Measurements from ENCODE around the gene ZFP36L2.

ZFP36L2 gene

GRCh38 chr2:43212216-43212835 is 14.1 kb downstream of the ZFP36L2 start:
- H3K9me3 ChIP-seq (ENCODE audit: control insufficient read depth, insufficient read depth, low read length), result no peaks in the 10 kb centered on the region
- no peaks in the 10 kb centered on the region for H3K27me3 ChIP-seq (ENCODE audit: control insufficient read depth, insufficient read depth, low read length)
- H3K9ac ChIP-seq (ENCODE audit: low read depth, low read length), result no peak overlapping the region
- no peak overlapping the region for H3K4me3 ChIP-seq (ENCODE audit: low read depth, low read length)
- peaks cover 2% of the 10 kb centered on the region for H3K36me3 ChIP-seq (ENCODE audit: control insufficient read depth, insufficient read depth, low read length)
- H3K4me1 ChIP-seq (ENCODE audit: control insufficient read depth, insufficient read depth, low read length), result peaks cover 9% of the 10 kb centered on the region

GRCh38 chr2:43210467-43211303 is 15.7 kb downstream of the ZFP36L2 start:
- H3K36me3 ChIP-seq (ENCODE audit: control insufficient read depth, insufficient read depth, low read length), result peaks cover 2% of the 10 kb centered on the region
- H3K4me1 ChIP-seq (ENCODE audit: control insufficient read depth, insufficient read depth, low read length), result peaks cover 6% of the 10 kb centered on the region
- no peak overlapping the region for H3K4me3 ChIP-seq (ENCODE audit: low read depth, low read length)
- no peaks in the 10 kb centered on the region for H3K27me3 ChIP-seq (ENCODE audit: control insufficient read depth, insufficient read depth, low read length)
- no peaks in the 10 kb centered on the region for H3K9me3 ChIP-seq (ENCODE audit: control insufficient read depth, insufficient read depth, low read length)
- H3K9ac ChIP-seq (ENCODE audit: low read depth, low read length), result no peak overlapping the region

- H3K9me3 ChIP-seq (ENCODE audit: control insufficient read depth, insufficient read depth, low read length), result no peaks in the 10 kb centered on the region
- no peak overlapping the region for H3K9ac ChIP-seq (ENCODE audit: low read depth, low read length)
- no peaks in the 10 kb centered on the region for H3K27me3 ChIP-seq (ENCODE audit: control insufficient read depth, insufficient read depth, low read length)
- peaks cover 2% of the 10 kb centered on the region for H3K36me3 ChIP-seq (ENCODE audit: control insufficient read depth, insufficient read depth, low read length)
- H3K4me1 ChIP-seq (ENCODE audit: control insufficient read depth, insufficient read depth, low read length), result peaks cover 3% of the 10 kb centered on the region
- no peak overlapping the region for H3K4me3 ChIP-seq (ENCODE audit: low read depth, low read length)
Observed at GRCh38 chr2:43210125-43210466, 16.3 kb downstream of the ZFP36L2 start.

GRCh38 chr2:43209204-43209717 is 17.1 kb downstream of the ZFP36L2 start:
- H3K4me3 ChIP-seq (ENCODE audit: low read depth, low read length), result no peak overlapping the region
- peaks cover 2% of the 10 kb centered on the region for H3K36me3 ChIP-seq (ENCODE audit: control insufficient read depth, insufficient read depth, low read length)
- no peak overlapping the region for H3K9ac ChIP-seq (ENCODE audit: low read depth, low read length)
- peaks cover 3% of the 10 kb centered on the region for H3K4me1 ChIP-seq (ENCODE audit: control insufficient read depth, insufficient read depth, low read length)
- no peaks in the 10 kb centered on the region for H3K9me3 ChIP-seq (ENCODE audit: control insufficient read depth, insufficient read depth, low read length)
- no peaks in the 10 kb centered on the region for H3K27me3 ChIP-seq (ENCODE audit: control insufficient read depth, insufficient read depth, low read length)

- H3K27me3 ChIP-seq (ENCODE audit: control insufficient read depth, insufficient read depth, low read length), result no peaks in the 10 kb centered on the region
- H3K36me3 ChIP-seq (ENCODE audit: control insufficient read depth, insufficient read depth, low read length), result peaks cover 2% of the 10 kb centered on the region
- H3K9ac ChIP-seq (ENCODE audit: low read depth, low read length), result no peak overlapping the region
- no peaks in the 10 kb centered on the region for H3K9me3 ChIP-seq (ENCODE audit: control insufficient read depth, insufficient read depth, low read length)
- H3K4me3 ChIP-seq (ENCODE audit: low read depth, low read length), result no peak overlapping the region
- H3K4me1 ChIP-seq (ENCODE audit: control insufficient read depth, insufficient read depth, low read length), result no peaks in the 10 kb centered on the region
Observed at GRCh38 chr2:43207553-43208300, 18.7 kb downstream of the ZFP36L2 start.

- Histone ChIP-seq H3K9ac (ENCODE audit: low read depth, low read length) (no peak overlapping the region), H3K9me3 (ENCODE audit: control insufficient read depth, insufficient read depth, low read length) (no peaks in the 10 kb centered on the region), H3K36me3 (ENCODE audit: control insufficient read depth, insufficient read depth, low read length) (peaks cover 2% of the 10 kb centered on the region), H3K27me3 (ENCODE audit: control insufficient read depth, insufficient read depth, low read length) (no peaks in the 10 kb centered on the region), H3K4me1 (ENCODE audit: control insufficient read depth, insufficient read depth, low read length) (no peaks in the 10 kb centered on the region), H3K4me3 (ENCODE audit: low read depth, low read length) (no peak overlapping the region)
Observed at GRCh38 chr2:43206602-43207001, 19.8 kb downstream of the ZFP36L2 start.

GRCh38 chr2:43203373-43203772 is 23.0 kb downstream of the ZFP36L2 start:
- H3K4me3 ChIP-seq (ENCODE audit: low read depth, low read length), result no peak overlapping the region
- no peaks in the 10 kb centered on the region for H3K9me3 ChIP-seq (ENCODE audit: control insufficient read depth, insufficient read depth, low read length)
- H3K4me1 ChIP-seq (ENCODE audit: control insufficient read depth, insufficient read depth, low read length), result peaks cover 3% of the 10 kb centered on the region
- H3K36me3 ChIP-seq (ENCODE audit: control insufficient read depth, insufficient read depth, low read length), result no peaks in the 10 kb centered on the region
- no peaks in the 10 kb centered on the region for H3K27me3 ChIP-seq (ENCODE audit: control insufficient read depth, insufficient read depth, low read length)
- no peak overlapping the region for H3K9ac ChIP-seq (ENCODE audit: low read depth, low read length)

GRCh38 chr2:43202289-43202688 is 24.1 kb downstream of the ZFP36L2 start:
- Histone ChIP-seq H3K9me3 (ENCODE audit: control insufficient read depth, insufficient read depth, low read length) (no peaks in the 10 kb centered on the region), H3K4me3 (ENCODE audit: low read depth, low read length) (no peak overlapping the region), H3K36me3 (ENCODE audit: control insufficient read depth, insufficient read depth, low read length) (no peaks in the 10 kb centered on the region), H3K27me3 (ENCODE audit: control insufficient read depth, insufficient read depth, low read length) (no peaks in the 10 kb centered on the region), H3K9ac (ENCODE audit: low read depth, low read length) (no peak overlapping the region), H3K4me1 (ENCODE audit: control insufficient read depth, insufficient read depth, low read length) (peaks cover 3% of the 10 kb centered on the region)

GRCh38 chr2:43201497-43201896 is 24.9 kb downstream of the ZFP36L2 start:
- Histone ChIP-seq H3K9me3 (ENCODE audit: control insufficient read depth, insufficient read depth, low read length) (no peaks in the 10 kb centered on the region), H3K9ac (ENCODE audit: low read depth, low read length) (no peak overlapping the region), H3K36me3 (ENCODE audit: control insufficient read depth, insufficient read depth, low read length) (no peaks in the 10 kb centered on the region), H3K4me1 (ENCODE audit: control insufficient read depth, insufficient read depth, low read length) (peaks cover 3% of the 10 kb centered on the region), H3K4me3 (ENCODE audit: low read depth, low read length) (no peak overlapping the region), H3K27me3 (ENCODE audit: control insufficient read depth, insufficient read depth, low read length) (no peaks in the 10 kb centered on the region)

- no peaks in the 10 kb centered on the region for H3K27me3 ChIP-seq (ENCODE audit: control insufficient read depth, insufficient read depth, low read length)
- no peak overlapping the region for H3K9ac ChIP-seq (ENCODE audit: low read depth, low read length)
- no peak overlapping the region for H3K4me3 ChIP-seq (ENCODE audit: low read depth, low read length)
- H3K4me1 ChIP-seq (ENCODE audit: control insufficient read depth, insufficient read depth, low read length), result peaks cover 3% of the 10 kb centered on the region
- H3K9me3 ChIP-seq (ENCODE audit: control insufficient read depth, insufficient read depth, low read length), result no peaks in the 10 kb centered on the region
- H3K36me3 ChIP-seq (ENCODE audit: control insufficient read depth, insufficient read depth, low read length), result no peaks in the 10 kb centered on the region
Observed at GRCh38 chr2:43201016-43201415, 25.4 kb downstream of the ZFP36L2 start.

- no peaks in the 10 kb centered on the region for H3K27me3 ChIP-seq (ENCODE audit: control insufficient read depth, insufficient read depth, low read length)
- no peaks in the 10 kb centered on the region for H3K9me3 ChIP-seq (ENCODE audit: control insufficient read depth, insufficient read depth, low read length)
- H3K4me1 ChIP-seq (ENCODE audit: control insufficient read depth, insufficient read depth, low read length), result peaks cover 3% of the 10 kb centered on the region
- H3K9ac ChIP-seq (ENCODE audit: low read depth, low read length), result no peak overlapping the region
- no peaks in the 10 kb centered on the region for H3K36me3 ChIP-seq (ENCODE audit: control insufficient read depth, insufficient read depth, low read length)
- H3K4me3 ChIP-seq (ENCODE audit: low read depth, low read length), result no peak overlapping the region
Observed at GRCh38 chr2:43199492-43200488, 26.6 kb downstream of the ZFP36L2 start.
